Measurements from ENCODE around the gene CDK6.

- no peak for TF ChIP-seq POLR2A (IDR thresholded peaks at IDR 0.05)
- TF ChIP-seq CTCF (IDR thresholded peaks at IDR 0.05) = no peak
Measured at GRCh38 chr7:92745241-92745640, 91.1 kb downstream of the CDK6 start.

Data from right lobe of liver (tissue), 4 donors.